Adrenal gland (tissue), 12 donors: ENCODE results near the gene SLC6A1. TPM values are rescaled to one million over a fixed set of nuclear protein-coding genes. Genes with fewer than 3 reads are reported as not detected.
A peak's percentile ranks its signal among the peaks of the same experiment; 100 is the strongest.

Experiments
- DNase-seq, 7 donors: peaks; one replicate each; pipeline ENCODE4 v3.0.0-alpha.2; 2019 to 2020
- H3K27ac ChIP-seq, 5 donors: fragments of 200-600 bp; sonication (generic) in 4 of 5; 1 replicate in 3 of 5; 2 replicates in 2 of 5; pipeline versions ENCODE4 v1.5.1 to v1.8.0; 2016 to 2020; ENCODE audit warnings: mild to moderate bottlenecking in 1 of 5
- H3K27me3 ChIP-seq: fragments of 200-600 bp; 2 replicates; pipeline ENCODE4 v1.8.0; 2021
- H3K36me3 ChIP-seq, 2 donors: fragments of 200-600 bp; replicated peaks in 1 of 2; 1 replicate in 1 of 2; 2 replicates in 1 of 2; pipeline versions ENCODE4 v1.5.1 to v1.8.0; 2018 to 2022
- H3K4me1 ChIP-seq, 2 donors: fragments of 200-600 bp; replicated peaks in 1 of 2; 1 replicate in 1 of 2; 2 replicates in 1 of 2; pipeline versions ENCODE4 v1.5.1 to v1.8.0; 2018 to 2021
- H3K4me3 ChIP-seq, 4 donors: fragments of 200-600 bp; sonication (generic) in 3 of 4; one replicate each; pipeline ENCODE4 v1.5.1; 2016 to 2018
- H3K9me3 ChIP-seq, 3 donors: fragments of 200-600 bp; sonication (generic) in 1 of 3; replicated peaks in 1 of 3; 1 replicate in 2 of 3; 2 replicates in 1 of 3; pipeline versions ENCODE4 v1.5.1 to v1.8.0; 2016 to 2021
- CTCF ChIP-seq, 6 experiments: fragments of 450-650 bp in 4 of 6; fragments of 200-600 bp in 2 of 6; sonication (generic) in 1 of 6; IDR thresholded peaks; 1 replicate in 5 of 6; 2 replicates in 1 of 6; pipeline versions ENCODE4 v1.5.1 to v1.8.0; 2016 to 2021; ENCODE audit warnings: antibody characterized with exemption in 6 of 6, mild to moderate bottlenecking in 2 of 6, moderate library complexity in 1 of 6
- POLR2A ChIP-seq, 2 donors: fragments of 450-650 bp; IDR thresholded peaks; one replicate each; pipeline ENCODE4 v1.6.1; 2017; ENCODE audit warnings: antibody characterized with exemption in 2 of 2, mild to moderate bottlenecking in 2 of 2, moderate library complexity in 1 of 2
- WGBS, 4 donors: extraction: QIAGEN DNeasy Blood & Tissue Kit in 2 of 4; methylation state at CpG; one replicate each; pipeline versions ENCODE4 v1.1.5 to v1.1.7; 2013 to 2017; 5-methylcytosine and 5-hydroxymethylcytosine counted together
- intact Hi-C, 2 donors: fragments of 100-400 bp; cut with DNase I; formaldehyde crosslinking; loops; one replicate each; pipeline versions ENCODE4 v1.14.1 to v1.15.0; 2022 to 2023
- polyA plus RNA-seq, 3 donors: library from polyadenylated mRNA; stranded (reverse); fragments of 200-250 nt in 2 of 3; fragments of 350-450 nt in 1 of 3; fragmentation: Illumina TruSeq in 1 of 3; extraction: RNeasy Lipid Tissue Mini Kit (QIAGEN cat#74804) in 1 of 3; gene quantifications; one replicate each; pipeline ENCODE4 v1.2.3, GENCODE V29; 2013 to 2014
- total RNA-seq, 9 donors: library from RNA; depleted of rRNA in 4 of 9; stranded (reverse); fragments of >200 nt in 4 of 9; fragments of 120-200 nt in 1 of 9; fragmentation: NEBNext Ultra II Directional in 1 of 9; extraction: Animal tissue kit (Norgen Biotek cat#: 25700) in 1 of 9; gene quantifications; one replicate each; pipeline versions ENCODE4 v1.1.0 to v1.2.4, GENCODE V29; 2013 to 2023
- donor health status: healthy with polysubstance abuse.
- donor health status: Bipolar disorder and iron deficiency.
- donor health status: DM: yes; HTN: yes; CAD: no.
- donor health status: DM: no; HTN: no; CAD: no.
- donor health status: DM: no; HTN: no; CAD: no.
- donor health status: DM: yes; HTN: yes; CAD: no.

The SLC6A1 gene
- total and polyA plus RNA-seq, 12 donors = 0.06 to 1.8 (median 0.47) TPM

DNA sequence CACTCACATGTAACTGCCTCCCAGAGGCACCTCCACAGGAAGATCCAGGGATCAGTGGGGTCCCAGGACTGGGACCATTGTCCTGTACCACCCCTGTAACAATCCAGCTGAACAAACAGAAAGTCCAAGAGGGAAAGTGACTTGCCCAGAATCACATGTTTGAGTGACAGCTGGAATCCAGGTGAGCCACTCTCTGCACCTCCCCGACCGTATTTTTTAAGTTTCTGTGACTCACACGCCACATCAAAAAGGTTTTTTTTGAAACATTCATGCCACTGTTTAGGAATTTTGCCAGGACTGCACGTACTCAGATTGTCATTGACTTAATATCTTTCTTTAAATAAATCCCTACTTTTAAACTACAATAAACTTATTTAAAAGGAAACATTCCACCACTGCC, 9.8 kb upstream of the SLC6A1 start:
- intact Hi-C loops = no loop called here
- no peak overlapping the region for H3K27ac ChIP-seq
- H3K36me3 ChIP-seq = no peaks in the 10 kb centered on the region
- no peaks in the 10 kb centered on the region for H3K27me3 ChIP-seq
- H3K4me3 ChIP-seq = no peak overlapping the region
- H3K9me3 ChIP-seq = no peaks in the 10 kb centered on the region
- WGBS, 4 donors = 3 to 7% (median 5%) methylated on average over 4 of the region's 4 CpGs
- peaks cover 0 to 5% of the 10 kb centered on the region in 2 donors for H3K4me1 ChIP-seq
- no peak for DNase-seq
- TF ChIP-seq POLR2A (IDR thresholded peaks at IDR 0.05) (no peak), CTCF (IDR thresholded peaks at IDR 0.05) (no peak)

GRCh38 chr3:10983219-10983916, 9.2 kb upstream of the SLC6A1 start:
- intact Hi-C loops = no loop called here
- peak; percentile 30 to 65 (median 35) for DNase-seq
- H3K36me3 ChIP-seq = no peaks in the 10 kb centered on the region
- H3K9me3 ChIP-seq = no peaks in the 10 kb centered on the region
- TF ChIP-seq POLR2A (IDR thresholded peaks at IDR 0.05) (no peak), CTCF (IDR thresholded peaks at IDR 0.05) (peak; percentile 51 to 78 (median 62))
- no peak overlapping the region for H3K27ac ChIP-seq
- H3K27me3 ChIP-seq = no peaks in the 10 kb centered on the region
- H3K4me3 ChIP-seq = no peak overlapping the region
- 23 to 25% (median 23%) methylated on average over 7 of the region's 7 CpGs for WGBS, 4 donors
- peaks cover 0 to 5% of the 10 kb centered on the region in 2 donors for H3K4me1 ChIP-seq

DNA sequence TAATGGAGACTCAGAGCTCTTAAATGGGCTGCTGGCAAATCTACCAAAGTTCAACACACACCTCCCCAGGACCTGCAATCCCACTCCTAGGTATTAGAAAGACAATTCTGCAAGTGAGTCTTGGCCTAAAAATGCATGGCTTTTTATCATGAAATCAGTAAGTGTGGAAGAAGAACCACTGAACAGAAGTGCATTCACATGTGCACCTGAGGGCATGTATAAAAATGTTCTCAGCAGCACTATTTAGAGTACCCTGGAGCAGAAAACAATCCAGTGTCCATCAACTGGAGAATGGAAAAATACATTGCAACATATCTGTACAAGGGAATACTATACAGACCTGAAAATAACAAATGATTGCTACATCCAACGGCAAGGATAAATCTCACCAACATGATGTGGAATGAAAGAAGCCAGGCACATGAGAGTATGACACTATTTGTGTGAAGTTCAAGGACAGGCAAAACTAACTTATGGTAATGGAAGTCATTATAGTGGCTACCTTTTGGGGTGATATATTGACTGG, 8.1 kb upstream of the SLC6A1 start:
- WGBS, 4 donors = 83 to 88% (median 87%) methylated on average over 1 of the region's 1 CpG
- TF ChIP-seq POLR2A (IDR thresholded peaks at IDR 0.05) (no peak), CTCF (IDR thresholded peaks at IDR 0.05) (no peak)
- Histone ChIP-seq H3K4me3 (no peak overlapping the region), H3K27ac (no peak overlapping the region), H3K9me3 (no peaks in the 10 kb centered on the region), H3K27me3 (no peaks in the 10 kb centered on the region), H3K4me1 (peaks cover 0 to 5% of the 10 kb centered on the region in 2 donors), H3K36me3 (no peaks in the 10 kb centered on the region)
- intact Hi-C loops = no loop called here
- no peak for DNase-seq

DNA sequence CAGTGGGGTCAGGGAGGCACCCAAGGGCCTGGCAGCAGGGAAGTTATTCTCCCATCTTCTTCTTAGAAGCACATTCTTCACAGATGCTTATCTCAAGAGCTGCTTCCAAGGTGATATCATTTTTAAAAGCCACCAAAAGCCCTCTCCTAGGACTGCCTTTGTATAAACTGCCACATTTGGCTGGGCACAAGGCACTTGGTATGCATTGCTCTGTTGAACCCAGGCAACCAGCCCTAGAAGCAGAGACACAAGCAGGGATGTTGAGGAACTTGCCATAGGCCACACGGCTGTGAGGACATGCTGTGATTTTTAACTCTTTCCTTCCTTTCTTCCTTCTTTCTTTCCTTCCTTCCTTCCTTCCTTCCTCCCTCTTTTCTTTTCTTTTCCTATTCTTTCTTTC, 7.4 kb upstream of the SLC6A1 start:
- Histone ChIP-seq H3K36me3 (no peaks in the 10 kb centered on the region), H3K27ac (no peak overlapping the region), H3K27me3 (no peaks in the 10 kb centered on the region), H3K4me1 (peaks cover 0 to 5% of the 10 kb centered on the region in 2 donors), H3K4me3 (no peak overlapping the region), H3K9me3 (no peaks in the 10 kb centered on the region)
- WGBS, 4 donors = 49 to 68% (median 55%) methylated on average over 1 of the region's 1 CpG
- TF ChIP-seq POLR2A (IDR thresholded peaks at IDR 0.05) (no peak), CTCF (IDR thresholded peaks at IDR 0.05) (no peak)
- intact Hi-C loops = no loop called here
- DNase-seq = no peak
